NCI-H2107 (cell line): ENCODE results near the gene BPGM.

Source experiments
- DNase-seq: peaks from one replicate; lab custom pipeline; 2025; lab: John Stamatoyannopoulos, UW

BPGM gene

DNA sequence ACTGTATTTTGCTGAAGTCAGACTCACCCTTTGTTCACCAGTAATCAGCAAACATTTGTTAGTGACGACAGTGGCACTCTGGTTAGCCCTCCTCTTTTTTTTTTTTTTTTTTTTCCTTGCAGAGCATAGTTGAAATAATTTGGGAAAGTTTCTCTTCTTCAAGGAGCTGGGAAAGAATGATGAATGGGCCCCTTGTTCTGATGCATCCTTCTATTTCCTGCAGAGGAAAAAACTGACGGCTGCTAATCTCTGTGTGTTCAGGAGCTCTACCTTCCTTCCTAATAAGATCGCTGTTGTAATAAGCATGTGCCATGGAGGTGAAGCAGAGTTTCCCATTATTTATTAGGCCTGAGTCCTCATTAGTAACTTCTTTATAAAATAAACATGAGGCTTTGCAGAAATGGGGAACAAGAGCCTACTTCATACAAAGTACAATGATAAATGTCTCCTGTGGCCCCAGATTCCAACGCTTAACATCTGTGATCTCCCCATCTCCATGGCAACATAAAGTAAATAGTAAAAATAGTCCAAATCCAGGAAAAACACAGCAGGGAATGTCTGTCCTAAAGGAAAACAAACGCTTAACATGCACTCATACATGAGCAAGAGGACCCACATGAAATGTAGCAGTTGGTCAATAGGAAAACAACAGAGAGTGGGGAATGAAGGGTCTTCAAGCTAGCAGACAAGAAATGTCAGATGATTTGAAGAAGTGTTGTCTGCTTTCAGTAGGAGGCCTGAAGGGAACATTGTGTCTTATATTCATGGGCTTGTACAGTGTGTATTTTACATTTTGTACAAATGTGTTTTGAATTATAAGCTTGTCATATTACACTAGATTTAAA, 73.7 kb downstream of the BPGM start:
- DNase-seq: no peak

DNA sequence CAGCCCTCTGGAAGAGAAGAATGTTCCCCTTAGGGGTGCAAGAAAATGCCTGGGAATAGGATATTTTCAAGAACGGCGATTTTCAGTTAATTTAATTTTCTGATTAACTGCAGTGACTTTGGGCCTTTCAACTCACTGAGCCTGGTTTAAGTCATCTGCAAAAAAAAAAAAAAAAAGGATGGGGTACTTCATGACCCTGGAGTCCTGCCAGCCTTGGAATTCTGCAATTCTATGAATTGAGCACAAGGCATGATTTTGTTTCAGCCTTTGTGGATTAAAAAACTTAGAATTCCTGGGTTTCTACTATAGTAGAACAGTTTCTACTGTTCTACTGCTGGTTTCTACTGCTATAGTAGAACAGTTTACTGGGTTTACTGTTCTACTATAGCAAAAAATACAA, 74.5 kb downstream of the BPGM start:
- no peak for DNase-seq

DNA sequence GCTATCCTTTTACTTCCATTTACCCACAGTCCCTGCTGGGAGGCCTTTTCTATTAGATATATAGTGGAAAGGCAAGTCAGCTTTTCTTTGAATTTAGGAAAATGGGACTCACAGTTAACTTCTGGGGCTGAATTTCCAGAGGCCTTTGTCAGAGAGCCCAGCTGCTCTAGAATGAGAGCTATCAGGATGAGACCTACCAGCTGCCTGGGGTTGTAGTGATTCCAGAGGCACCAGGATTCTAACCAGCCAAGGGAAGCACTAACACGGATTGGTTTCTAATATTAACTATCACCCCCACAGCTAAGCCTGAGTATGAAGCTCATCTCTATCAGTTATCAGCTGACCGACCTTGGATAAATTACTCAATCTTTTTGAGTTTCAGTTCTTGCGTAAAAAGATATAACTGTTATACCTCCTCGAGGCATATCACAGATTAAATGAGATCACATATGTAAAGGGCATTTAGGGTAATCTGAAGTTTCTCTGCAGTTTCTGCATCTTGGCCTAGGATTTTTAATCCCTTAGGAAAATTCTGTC, 76.2 kb downstream of the BPGM start:
- DNase-seq: no peak

DNA sequence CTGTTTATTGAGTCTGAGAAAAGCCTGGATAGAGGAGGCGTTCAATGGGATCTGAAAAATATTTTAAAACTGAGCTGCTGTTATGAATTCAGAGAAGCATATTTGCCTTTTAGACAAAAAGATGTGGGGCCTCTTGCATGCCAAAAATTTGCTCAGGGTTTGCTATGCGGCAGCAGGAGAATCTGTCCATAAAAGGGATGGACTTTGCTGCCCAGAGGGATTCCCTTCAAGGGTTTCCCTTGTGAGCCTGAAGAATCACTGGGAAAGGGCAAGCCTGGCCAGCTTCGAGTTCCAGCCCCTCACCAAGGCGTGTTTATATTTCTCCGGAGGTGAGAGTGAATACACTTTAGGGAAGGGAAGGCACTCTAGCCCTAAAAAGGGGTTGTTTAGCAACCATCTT, 77.2 kb downstream of the BPGM start:
- no peak for DNase-seq

DNA sequence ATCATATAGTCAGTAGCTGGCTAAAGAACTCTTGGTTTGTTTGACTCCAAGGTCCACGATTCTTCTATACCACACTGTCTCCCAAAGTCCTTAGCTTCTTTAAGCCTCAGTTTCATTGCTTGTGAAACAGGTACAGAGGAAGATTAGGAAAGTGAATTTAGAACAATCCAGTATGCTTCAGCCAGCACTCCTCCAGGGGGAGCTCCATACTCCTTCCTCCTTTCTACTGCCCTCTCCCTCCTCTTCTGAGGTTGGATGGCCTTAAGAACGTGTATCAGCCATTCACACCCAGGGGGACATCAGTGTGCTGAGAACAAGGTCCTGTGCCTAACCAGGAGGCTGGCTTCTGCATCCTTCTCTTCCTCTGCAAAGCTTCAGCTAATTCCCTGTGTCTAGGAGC, 78.0 kb downstream of the BPGM start:
- DNase-seq: no peak

DNA sequence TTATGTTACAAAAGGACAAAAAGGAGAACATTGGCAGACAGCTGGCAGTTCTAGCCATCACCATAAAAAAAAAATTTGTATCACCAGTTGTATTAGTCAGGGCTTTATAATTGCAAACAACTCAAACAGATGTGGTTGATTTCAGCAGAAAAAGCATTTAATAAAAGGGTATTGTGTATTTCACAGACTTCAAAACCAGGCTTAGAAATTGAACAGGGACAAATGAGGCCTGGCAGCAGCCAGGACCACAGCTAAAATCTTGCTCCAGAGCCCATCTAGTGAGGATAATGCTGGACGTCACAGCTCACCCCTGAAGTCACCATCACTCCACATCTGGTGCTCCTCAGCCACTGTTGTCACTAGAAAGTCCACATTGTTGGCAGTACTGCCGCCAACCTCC, 79.9 kb downstream of the BPGM start:
- DNase-seq: no peak

- DNase-seq: no peak
Observed at GRCh38 chr7:134727711-134728110, 81.1 kb downstream of the BPGM start.
